ENCODE measurements around the gene PHACTR2.

The PHACTR2 gene

DNA sequence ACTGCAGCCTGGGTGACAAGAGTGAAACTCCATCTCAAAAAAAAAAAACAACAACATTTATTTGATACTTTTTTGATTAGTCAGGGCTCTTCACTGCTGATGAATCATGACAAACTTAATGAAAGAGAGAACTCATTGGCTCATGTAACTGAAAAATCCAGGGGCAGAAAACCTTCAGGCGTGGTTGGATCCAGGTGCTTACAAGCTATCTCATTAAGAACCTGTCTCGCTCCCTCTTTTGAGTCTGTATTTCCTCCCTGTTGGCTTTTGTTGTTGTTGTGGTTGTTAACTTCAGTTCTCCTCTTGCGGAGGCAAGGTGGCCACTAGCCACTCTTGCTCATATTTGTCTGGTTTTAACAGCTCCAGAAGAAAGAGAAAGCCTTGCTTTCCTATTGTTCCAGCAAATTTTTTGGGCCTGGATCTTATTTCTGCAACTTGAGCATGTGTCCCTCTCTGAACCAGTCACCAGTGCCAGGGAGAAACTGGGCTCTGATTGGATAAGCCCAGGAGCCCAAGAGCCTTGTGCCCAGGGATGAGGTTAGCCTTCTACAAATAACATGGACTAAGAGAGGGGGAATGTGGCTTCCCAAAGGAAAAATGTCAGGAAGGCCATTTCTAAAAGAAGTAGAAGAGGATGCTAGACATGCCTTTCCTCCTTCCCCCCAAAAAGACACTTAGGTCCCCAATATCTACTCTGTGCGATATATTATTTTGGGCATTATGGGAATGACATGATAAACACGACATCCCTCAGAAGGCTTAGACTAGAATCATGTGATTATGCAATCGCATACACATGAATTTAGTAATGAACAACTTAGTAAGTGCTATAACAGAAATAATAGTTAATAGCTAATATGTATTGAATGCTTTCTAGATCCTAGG, 64.5 kb downstream of the PHACTR2 start:
- Histone ChIP-seq H3K27me3 (ENCODE audit: control insufficient read depth, insufficient read depth, low read length) (no peaks in the 10 kb centered on the region), H3K36me3 (ENCODE audit: control insufficient read depth, insufficient read depth, low read length) (no peaks in the 10 kb centered on the region), H3K4me1 (ENCODE audit: control insufficient read depth, insufficient read depth, low read length) (peaks cover 48% of the 10 kb centered on the region), H3K4me3 (ENCODE audit: low read depth, low read length) (no peak overlapping the region), H3K9ac (ENCODE audit: low read length) (no peak overlapping the region), H3K27ac (ENCODE audit: low read depth, low read length) (peak overlapping the region; percentile 85), H3K9me3 (ENCODE audit: control insufficient read depth, insufficient read depth, low read depth, low read length) (no peaks in the 10 kb centered on the region)

GRCh38 chr6:143742955-143743255, 65.1 kb downstream of the PHACTR2 start:
- peak overlapping the region; percentile 45 for H3K9ac ChIP-seq (ENCODE audit: low read length)
- H3K4me1 ChIP-seq (ENCODE audit: control insufficient read depth, insufficient read depth, low read length), result peaks cover 53% of the 10 kb centered on the region
- H3K9me3 ChIP-seq (ENCODE audit: control insufficient read depth, insufficient read depth, low read depth, low read length), result no peaks in the 10 kb centered on the region
- H3K27me3 ChIP-seq (ENCODE audit: control insufficient read depth, insufficient read depth, low read length), result no peaks in the 10 kb centered on the region
- no peaks in the 10 kb centered on the region for H3K36me3 ChIP-seq (ENCODE audit: control insufficient read depth, insufficient read depth, low read length)
- H3K4me3 ChIP-seq (ENCODE audit: low read depth, low read length), result no peak overlapping the region
- peak overlapping the region; percentile 85 for H3K27ac ChIP-seq (ENCODE audit: low read depth, low read length)

DNA sequence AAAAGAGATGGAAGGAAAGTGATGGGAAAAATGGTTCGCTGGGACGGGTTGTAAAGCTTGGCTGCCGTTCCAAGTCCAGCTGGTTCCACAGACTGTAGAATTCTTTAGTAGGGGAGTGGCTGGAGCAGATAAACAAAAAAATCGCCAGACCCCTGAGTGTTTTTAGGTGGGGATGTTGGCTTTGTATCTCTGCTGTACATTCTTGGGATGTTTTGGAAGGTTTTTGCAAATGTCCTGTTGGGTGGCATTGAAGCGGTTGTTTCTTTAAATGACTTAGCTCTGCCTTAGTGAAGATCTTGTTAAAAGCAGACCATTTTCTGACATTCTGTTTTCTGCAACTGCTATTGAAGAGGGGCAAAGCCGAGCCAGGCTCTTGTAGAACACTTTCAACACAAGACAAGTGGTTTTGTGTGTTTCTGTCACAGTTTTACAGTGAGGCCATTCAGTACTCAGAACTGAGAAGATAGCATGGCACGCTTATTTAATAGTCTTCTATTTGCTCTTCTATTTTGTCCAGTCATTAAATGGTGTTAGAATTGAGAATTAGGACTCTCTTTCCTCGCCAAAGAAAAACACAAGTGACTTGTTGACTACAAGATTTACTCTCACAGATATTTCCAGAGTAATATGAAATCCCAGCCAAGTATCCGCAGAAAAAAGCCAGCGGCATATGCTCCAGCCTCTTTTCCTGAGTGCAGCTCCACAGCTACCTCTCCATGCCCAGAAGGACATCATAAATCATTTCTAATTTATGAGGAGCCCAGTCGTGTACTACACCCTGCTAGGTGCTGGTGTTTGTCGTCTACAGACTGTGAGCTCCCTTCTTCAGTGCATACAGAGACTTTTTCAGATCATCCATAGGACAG, 65.8 kb downstream of the PHACTR2 start:
- no peaks in the 10 kb centered on the region for H3K36me3 ChIP-seq (ENCODE audit: control insufficient read depth, insufficient read depth, low read length)
- H3K9ac ChIP-seq (ENCODE audit: low read length), result peak overlapping the region; percentile 45
- H3K9me3 ChIP-seq (ENCODE audit: control insufficient read depth, insufficient read depth, low read depth, low read length), result no peaks in the 10 kb centered on the region
- H3K4me3 ChIP-seq (ENCODE audit: low read depth, low read length), result no peak overlapping the region
- no peaks in the 10 kb centered on the region for H3K27me3 ChIP-seq (ENCODE audit: control insufficient read depth, insufficient read depth, low read length)
- peak overlapping the region; percentile 85 for H3K27ac ChIP-seq (ENCODE audit: low read depth, low read length)
- peaks cover 59% of the 10 kb centered on the region for H3K4me1 ChIP-seq (ENCODE audit: control insufficient read depth, insufficient read depth, low read length)

DNA sequence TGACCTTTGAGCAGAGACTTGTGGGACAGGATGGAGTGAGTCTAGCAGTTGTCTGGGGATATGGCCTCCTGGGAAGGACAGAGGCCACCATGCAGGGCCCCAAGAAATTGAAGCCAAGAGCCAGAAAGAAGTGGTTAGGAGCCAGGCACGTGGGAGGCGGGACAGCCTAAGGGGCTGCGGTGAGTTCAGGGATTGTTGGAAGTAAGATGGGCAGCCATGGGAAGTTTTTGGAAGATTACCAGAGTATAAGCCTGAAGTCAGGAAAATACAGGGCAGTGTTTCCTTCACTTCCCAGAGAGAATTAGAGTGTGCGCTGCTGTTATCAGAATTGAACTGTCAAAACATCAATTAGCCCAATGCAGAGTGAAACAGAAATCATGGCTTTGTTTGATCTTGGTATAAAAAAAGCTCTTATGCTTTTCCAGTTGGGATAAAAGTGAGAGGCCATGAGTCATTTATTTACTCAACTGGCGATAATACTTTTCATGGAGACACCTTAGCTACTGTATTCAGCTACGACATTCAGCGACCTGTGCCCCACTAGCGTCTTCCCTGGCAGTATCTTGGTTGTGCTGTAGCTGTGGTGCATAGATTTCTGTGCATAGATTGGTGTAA, 66.9 kb downstream of the PHACTR2 start:
- peak overlapping the region; percentile 66 for H3K9ac ChIP-seq (ENCODE audit: low read length)
- H3K36me3 ChIP-seq (ENCODE audit: control insufficient read depth, insufficient read depth, low read length), result no peaks in the 10 kb centered on the region
- H3K4me1 ChIP-seq (ENCODE audit: control insufficient read depth, insufficient read depth, low read length), result peaks cover 70% of the 10 kb centered on the region
- no peaks in the 10 kb centered on the region for H3K9me3 ChIP-seq (ENCODE audit: control insufficient read depth, insufficient read depth, low read depth, low read length)
- no peak overlapping the region for H3K4me3 ChIP-seq (ENCODE audit: low read depth, low read length)
- no peaks in the 10 kb centered on the region for H3K27me3 ChIP-seq (ENCODE audit: control insufficient read depth, insufficient read depth, low read length)
- H3K27ac ChIP-seq (ENCODE audit: low read depth, low read length), result peak overlapping the region; percentile 85

DNA sequence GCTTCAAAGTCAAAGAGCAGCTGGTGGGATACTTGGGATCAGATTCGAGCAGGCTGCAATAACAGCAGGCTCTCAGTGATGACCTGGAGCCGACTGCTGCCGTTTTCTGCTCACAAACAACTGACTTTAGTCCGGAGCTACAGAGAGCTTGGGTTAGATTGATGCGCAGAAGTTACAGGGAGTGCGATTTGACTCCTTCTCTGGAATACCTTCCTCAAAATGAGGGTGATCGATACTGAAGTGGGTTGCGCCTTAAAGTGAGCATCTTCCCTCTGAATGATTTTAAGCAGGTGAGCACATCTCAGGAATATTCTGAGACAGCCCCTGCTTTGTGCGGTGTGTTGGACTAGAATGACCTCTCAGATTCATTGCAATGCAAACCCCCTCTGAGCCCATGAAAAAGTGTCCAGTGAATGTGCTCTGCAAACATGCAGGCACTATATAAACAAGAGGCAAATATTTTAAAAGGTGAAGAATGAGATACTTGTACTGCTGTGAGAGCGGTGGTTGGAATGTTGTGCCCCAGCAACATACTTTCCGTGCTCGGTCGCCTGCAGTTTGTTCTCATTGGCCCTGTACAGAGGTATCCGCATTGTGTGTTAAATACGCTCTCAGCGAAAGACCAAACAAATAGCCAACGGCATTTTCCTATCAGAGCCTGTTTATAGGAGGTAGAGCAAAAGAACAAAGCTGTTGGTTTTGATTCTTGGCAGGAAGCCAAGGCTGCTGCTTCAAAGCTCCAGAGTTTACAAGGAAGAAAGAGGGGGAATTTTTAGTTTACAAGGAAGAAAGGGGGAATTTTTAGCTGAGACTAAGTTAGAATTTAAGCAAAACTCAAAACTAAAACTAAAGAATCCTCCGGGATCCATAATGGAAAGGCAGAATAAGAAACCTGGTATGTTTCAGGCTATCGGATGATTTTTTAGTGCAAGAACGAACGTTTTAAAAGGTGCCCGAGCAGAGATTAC, 67.7 kb downstream of the PHACTR2 start:
- H3K9ac ChIP-seq (ENCODE audit: low read length), result peak overlapping the region; percentile 66
- H3K27me3 ChIP-seq (ENCODE audit: control insufficient read depth, insufficient read depth, low read length), result no peaks in the 10 kb centered on the region
- no peaks in the 10 kb centered on the region for H3K9me3 ChIP-seq (ENCODE audit: control insufficient read depth, insufficient read depth, low read depth, low read length)
- H3K27ac ChIP-seq (ENCODE audit: low read depth, low read length), result peak overlapping the region; percentile 85
- H3K4me1 ChIP-seq (ENCODE audit: control insufficient read depth, insufficient read depth, low read length), result peaks cover 78% of the 10 kb centered on the region
- H3K36me3 ChIP-seq (ENCODE audit: control insufficient read depth, insufficient read depth, low read length), result no peaks in the 10 kb centered on the region
- peak overlapping the region; percentile 38 for H3K4me3 ChIP-seq (ENCODE audit: low read depth, low read length)

- peaks cover 88% of the 10 kb centered on the region for H3K4me1 ChIP-seq (ENCODE audit: control insufficient read depth, insufficient read depth, low read length)
- no peaks in the 10 kb centered on the region for H3K9me3 ChIP-seq (ENCODE audit: control insufficient read depth, insufficient read depth, low read depth, low read length)
- H3K27ac ChIP-seq (ENCODE audit: low read depth, low read length), result peak overlapping the region; percentile 85
Measured at GRCh38 chr6:143746202-143747119, 68.7 kb downstream of the PHACTR2 start.

GRCh38 chr6:143747347-143747842, 69.6 kb downstream of the PHACTR2 start:
- H3K4me3 ChIP-seq (ENCODE audit: low read depth, low read length), result 0 out of 2 replicates have a peak overlapping the region, but pooled peaks have one; percentile 4
- H3K4me1 ChIP-seq (ENCODE audit: control insufficient read depth, insufficient read depth, low read length), result peaks cover 90% of the 10 kb centered on the region
- H3K9ac ChIP-seq (ENCODE audit: low read length), result peak overlapping the region; percentile 8
- H3K36me3 ChIP-seq (ENCODE audit: control insufficient read depth, insufficient read depth, low read length), result no peaks in the 10 kb centered on the region
- H3K27me3 ChIP-seq (ENCODE audit: control insufficient read depth, insufficient read depth, low read length), result no peaks in the 10 kb centered on the region
- peak overlapping the region; percentile 57 for H3K27ac ChIP-seq (ENCODE audit: low read depth, low read length)
- no peaks in the 10 kb centered on the region for H3K9me3 ChIP-seq (ENCODE audit: control insufficient read depth, insufficient read depth, low read depth, low read length)

More at GRCh38 chr6:143746202-143747119, 68.7 kb downstream of the PHACTR2 start:
- Histone ChIP-seq H3K36me3 (ENCODE audit: control insufficient read depth, insufficient read depth, low read length) (no peaks in the 10 kb centered on the region), H3K4me3 (ENCODE audit: low read depth, low read length) (peak overlapping the region; percentile 38), H3K27me3 (ENCODE audit: control insufficient read depth, insufficient read depth, low read length) (no peaks in the 10 kb centered on the region), H3K9ac (ENCODE audit: low read length) (peak overlapping the region; percentile 66)

- Histone ChIP-seq H3K36me3 (ENCODE audit: control insufficient read depth, insufficient read depth, low read length) (peaks cover 14% of the 10 kb centered on the region), H3K9ac (ENCODE audit: low read length) (no peak overlapping the region), H3K9me3 (ENCODE audit: control insufficient read depth, insufficient read depth, low read depth, low read length) (no peaks in the 10 kb centered on the region), H3K27ac (ENCODE audit: low read depth, low read length) (0 out of 2 replicates have a peak overlapping the region, but pooled peaks have one; percentile 6), H3K4me3 (ENCODE audit: low read depth, low read length) (no peak overlapping the region), H3K4me1 (ENCODE audit: control insufficient read depth, insufficient read depth, low read length) (peaks cover 71% of the 10 kb centered on the region), H3K27me3 (ENCODE audit: control insufficient read depth, insufficient read depth, low read length) (no peaks in the 10 kb centered on the region)
Measured at GRCh38 chr6:143749891-143750290, 72.1 kb downstream of the PHACTR2 start.

GRCh38 chr6:143750877-143751276, 73.1 kb downstream of the PHACTR2 start:
- no peaks in the 10 kb centered on the region for H3K27me3 ChIP-seq (ENCODE audit: control insufficient read depth, insufficient read depth, low read length)
- no peak overlapping the region for H3K4me3 ChIP-seq (ENCODE audit: low read depth, low read length)
- H3K4me1 ChIP-seq (ENCODE audit: control insufficient read depth, insufficient read depth, low read length), result peaks cover 61% of the 10 kb centered on the region
- peak overlapping the region; percentile 6; the same call in 1 of the 2 replicates for H3K27ac ChIP-seq (ENCODE audit: low read depth, low read length)
- no peak overlapping the region for H3K9ac ChIP-seq (ENCODE audit: low read length)
- H3K9me3 ChIP-seq (ENCODE audit: control insufficient read depth, insufficient read depth, low read depth, low read length), result no peaks in the 10 kb centered on the region
- H3K36me3 ChIP-seq (ENCODE audit: control insufficient read depth, insufficient read depth, low read length), result peaks cover 22% of the 10 kb centered on the region
